Stimulated activated CD4-positive, alpha-beta T cell treated with anti-CD3 and anti-CD28 coated beads, Interleukin-1b, Interleukin-23, amount 100 ng/mL, for 48 hours (primary cell): ENCODE results near the gene EEF2K.
"Not testable (repeated sequence)": the region's sequence is repeated elsewhere in the genome, so short reads cannot be mapped to it uniquely, and the experiment has no call there.

Source experiments
- DNase-seq: peaks from one replicate; pipeline ENCODE4 v3.0.0-alpha.2; 2020

The EEF2K gene

DNA sequence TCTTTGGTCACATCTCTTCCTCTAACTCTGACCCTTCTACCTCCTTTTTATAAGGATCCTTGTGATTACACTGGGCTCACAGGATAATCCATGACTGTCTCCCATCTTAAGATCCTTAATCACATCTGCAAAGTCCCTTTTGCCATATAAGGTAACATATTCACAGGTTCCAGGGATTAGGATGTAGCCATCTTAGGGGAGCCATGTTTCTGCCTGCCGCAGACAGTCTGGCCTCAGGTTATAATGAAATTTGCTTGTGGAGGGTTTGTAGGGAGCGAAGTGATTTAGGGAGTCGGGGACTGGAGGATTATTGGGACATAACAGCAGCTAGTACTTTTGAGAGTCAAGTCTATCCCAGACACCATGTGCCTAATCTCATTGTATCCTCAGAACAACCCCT is 7.7 kb downstream of the EEF2K start:
- DNase-seq, result no peak

DNA sequence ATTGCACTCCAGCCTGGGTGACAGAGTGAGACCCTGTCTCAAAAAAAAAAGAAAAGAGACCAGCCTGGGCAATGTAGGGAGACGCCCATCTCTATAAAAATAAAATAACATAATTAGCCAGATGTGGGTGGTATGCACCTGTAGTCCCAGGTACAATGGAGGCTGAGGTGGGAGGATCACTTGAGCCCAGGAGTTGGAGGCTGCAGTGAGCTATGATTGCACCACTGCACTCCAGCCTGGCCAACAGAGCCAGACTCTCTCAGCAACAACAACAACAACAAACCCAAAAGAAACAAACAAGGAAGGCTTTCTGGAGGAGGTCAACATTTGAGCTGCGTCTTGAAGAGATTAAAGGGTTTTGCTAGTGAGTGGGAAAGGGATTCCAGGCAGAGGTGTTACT is 8.3 kb downstream of the EEF2K start:
- DNase-seq, result no peak

DNA sequence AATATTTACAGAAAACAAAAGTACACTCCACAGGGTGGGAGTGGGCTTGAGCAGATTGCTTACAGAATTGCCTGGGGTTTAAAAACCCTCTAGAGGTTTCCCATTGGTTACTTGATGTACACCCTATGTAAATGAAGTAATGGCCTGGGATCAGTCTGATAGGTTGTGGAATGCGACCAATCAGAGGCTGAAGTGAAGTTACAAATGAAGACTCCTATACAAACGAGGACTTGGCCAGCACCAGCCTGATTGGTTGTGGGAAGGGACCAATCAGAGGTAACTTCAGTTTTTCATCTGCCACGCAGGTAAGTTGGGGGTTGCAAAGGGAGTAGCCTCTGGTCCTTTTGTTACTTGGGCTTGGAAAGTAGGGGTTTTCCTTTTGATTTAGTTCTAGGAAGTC is 8.8 kb downstream of the EEF2K start:
- DNase-seq, result no peak

DNA sequence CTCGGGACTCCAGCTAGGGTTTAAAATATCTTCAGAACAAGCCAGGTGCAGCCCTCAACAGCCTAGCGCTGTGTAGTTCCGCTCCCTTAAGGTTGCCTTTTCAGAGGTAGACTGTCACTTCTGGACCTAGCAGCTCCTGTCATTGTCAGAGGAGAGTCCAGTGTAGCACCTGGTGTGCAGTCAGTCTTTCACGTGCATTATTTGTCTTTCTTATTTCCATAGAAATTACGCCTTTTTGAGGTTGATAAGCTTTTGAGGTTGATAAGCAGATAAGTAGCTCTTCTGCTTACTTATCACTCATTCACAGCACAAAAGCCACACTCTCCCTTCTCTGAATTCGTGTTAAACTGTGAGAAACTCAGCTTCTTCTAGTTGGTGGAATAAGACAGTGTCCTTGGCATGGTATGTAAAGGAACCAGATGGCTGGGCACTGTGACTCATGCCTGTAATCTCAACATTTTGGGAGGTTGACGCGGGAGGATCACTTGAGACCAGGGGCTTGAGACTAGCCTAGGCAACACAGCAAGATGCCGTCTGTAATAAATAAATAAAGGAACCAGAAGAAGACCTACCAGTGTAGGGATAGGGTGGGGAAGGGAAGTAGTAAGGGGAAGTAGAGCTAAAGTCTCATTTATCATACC is 10.2 kb downstream of the EEF2K start:
- DNase-seq, result no peak

DNA sequence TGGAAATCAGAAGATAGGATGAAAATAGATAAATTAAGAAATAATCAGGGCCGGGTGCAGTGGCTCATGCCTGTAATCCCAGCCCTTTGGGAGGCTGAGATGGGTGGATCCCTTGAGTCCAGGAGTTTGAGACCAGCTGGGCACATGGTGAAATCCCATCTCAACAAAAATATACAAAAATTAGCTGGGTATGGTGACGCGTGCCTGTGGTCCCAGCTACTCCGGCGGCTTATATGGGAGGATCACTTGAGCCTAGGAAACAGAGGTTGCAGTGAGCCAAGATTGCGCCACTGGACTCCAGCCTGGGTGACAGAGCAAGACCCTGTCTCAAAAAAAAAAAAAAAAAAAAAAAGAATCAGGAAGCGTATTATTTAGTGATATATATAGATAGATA is 10.8 kb downstream of the EEF2K start:
- not testable (repeated sequence) for DNase-seq

DNA sequence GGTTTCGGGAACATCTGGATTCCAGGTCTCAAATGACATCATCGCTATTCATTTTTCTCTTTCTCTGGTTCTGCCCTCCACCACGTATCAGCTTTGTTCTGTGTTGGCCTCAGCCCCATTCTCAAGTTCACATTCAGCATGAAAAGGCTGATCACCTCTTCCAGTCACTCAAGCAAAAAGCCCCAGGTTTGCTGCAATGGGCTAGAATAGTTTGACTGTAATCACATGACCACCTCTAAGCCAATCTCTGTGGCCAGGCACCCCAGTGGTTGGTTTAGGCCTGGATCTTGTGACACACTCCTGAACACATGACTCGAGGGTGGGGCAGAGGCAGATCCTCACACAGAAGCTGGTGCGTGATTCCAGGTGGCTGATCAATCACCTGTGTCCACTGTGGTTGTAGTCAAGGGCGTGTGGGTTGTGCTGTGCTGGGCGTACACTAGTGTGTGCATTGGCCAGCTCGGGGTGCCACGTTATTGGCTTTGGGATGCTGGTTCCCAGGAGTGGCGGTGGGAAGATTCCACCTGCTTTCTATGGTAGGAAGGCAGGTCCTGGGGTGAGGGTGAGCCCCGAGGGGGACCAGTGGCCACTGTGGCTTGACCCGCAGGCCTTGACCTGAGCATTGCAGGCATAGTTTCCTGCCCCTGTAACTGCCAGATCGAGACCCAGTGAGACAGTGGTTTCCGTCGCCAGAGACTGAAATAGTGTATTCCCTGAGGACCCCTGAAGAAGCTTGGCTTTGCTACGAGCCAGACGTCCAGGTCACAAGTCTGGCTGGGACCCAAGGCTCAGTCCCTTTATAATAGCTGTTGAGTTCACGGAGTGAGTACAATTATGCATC is 12.0 kb downstream of the EEF2K start:
- DNase-seq, result peak; percentile 60

DNA sequence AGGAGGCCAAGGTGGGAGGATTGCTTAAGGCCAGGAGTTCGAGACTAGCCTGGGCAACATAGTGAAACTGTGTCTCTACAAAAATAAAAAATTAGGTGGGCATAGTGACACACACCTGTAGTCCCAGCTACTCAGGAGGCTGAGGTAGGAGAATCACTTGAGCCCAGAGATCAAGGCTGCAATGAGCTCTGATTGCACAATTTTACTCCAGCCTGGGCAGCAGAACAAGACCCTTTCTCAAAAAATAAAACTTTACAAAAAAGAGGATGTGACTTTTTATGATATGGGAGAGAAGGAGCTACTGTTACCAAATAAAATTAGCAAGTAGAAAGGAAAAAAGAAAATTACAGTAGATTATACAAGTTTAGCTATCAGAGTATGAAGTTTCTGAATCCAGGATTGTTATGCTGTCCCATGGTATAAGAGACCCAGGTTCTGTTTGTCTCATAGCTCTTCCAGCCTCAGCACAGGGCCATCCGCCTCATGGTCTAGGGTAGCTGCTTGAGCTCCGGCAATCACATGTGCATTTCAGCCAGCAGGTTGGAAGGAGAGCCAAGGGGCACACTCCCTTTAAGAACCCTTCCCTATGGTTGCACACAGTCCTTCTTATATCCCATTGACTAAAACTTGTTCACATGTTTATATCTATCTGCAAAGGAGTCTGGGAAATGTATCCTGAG is 13.5 kb downstream of the EEF2K start:
- no peak for DNase-seq

DNA sequence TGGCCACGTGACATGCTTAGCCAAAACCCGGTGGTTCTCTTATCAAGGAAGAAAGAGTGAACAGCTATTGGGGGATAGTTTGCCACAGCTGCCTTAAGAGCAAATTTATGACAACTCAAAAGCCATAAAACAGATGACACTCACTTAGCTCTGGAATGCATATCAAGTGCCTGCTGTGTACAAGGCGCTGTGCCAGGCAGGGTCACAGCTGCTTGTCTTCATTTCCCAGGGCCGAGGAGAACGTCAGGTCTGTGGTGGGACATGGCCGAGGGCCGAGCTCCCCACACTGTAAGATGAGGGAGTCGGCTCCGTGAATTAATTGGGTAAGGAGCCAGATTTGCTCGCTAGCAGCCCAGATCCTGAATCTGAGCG is 14.0 kb downstream of the EEF2K start:
- DNase-seq, result no peak

DNA sequence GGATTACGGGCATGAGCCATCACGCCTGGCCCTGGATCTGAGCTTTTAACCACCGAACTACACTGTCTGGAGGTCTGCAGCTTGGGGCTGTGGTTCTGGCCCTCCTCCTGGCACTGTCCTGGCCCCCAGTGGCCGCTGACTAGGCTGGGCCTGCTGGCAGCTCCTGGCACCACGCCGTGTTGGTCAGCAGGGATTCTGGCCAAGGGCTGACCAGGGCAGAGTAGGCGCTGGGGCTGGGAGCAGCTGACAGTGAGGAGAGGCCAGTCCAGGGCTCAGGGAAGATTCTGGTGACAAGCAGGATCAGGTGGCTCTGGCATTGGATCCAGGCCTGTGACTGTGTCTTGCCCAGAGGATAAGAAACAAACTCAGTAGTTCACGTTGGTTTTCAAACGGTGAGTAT is 14.6 kb downstream of the EEF2K start:
- DNase-seq, result no peak

DNA sequence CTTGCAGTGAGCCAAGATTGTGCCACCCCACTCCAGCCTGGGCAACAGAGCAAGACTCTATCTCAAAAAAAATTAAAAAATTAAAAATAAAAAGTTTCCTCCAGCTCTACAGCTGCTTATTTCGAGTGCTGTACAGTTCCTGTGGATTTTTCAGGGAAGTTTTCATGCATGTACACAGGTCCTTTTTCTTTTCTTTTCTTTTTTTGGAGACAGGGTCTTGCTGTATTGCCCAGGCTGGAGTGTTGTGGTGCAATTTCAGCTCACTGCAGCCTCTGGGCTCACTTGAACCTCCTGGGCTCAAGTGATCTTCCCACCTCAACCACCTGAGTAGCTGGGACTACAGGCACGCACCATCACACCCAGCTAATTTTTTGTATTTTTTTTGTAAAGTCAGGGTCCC is 15.9 kb downstream of the EEF2K start:
- no peak for DNase-seq

DNA sequence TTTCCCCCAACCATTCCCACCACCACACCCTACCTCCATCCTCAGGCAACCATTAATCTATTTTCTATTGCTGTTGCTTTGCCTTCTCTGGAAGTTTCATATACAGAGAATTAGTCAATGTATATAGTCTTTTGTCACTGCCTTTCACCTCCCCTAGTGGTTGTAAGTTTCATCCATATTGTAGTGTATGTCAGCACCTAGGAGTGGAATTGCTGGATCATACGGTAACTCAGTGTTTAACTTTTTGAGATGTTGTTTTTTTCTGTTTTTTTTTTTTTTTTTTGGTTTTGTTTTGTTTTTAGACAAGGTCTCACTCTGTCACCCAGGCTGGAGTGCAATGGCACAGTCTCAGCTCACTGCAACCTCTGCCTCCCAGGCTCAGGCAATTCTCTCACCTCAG is 16.9 kb downstream of the EEF2K start:
- DNase-seq, result no peak

DNA sequence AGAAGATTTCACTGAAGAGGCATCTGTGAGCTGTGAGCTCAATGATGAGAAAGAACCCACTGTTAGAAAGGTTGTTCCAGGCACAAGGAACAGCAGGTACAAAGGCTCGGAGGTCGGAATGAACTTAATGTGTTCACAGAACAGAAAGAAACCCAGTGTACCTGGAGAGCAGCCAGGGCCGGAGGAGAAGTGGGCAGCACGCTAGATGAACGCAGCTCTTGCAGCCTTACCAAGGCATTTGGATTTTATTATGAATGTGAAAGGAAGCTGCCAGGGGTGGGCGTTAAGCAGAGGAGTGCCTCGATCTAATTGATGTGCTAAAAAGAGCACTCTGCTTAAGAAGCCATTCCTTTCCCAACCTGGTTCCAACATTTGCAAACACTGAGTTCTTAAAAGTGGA is 19.0 kb downstream of the EEF2K start:
- DNase-seq, result no peak

DNA sequence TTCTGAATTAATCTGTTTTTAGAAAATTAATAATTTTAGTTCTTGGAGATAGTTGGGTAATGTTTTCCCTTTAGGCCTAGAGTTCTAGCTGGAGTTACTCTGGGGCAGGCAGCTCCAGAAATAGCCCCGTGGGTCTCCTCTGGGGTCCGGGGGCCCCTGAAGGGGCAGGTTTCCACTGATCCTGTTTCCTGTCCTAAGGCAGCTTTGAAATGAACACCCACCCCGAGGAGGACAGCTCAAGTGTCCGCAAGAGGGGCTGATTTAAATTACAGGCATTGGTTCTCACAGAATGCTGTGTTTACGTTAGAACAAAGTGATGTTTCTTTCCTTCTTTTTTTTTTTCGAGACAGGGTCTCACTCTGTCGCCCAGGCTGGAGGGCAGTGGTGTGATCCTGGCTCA is 23.8 kb downstream of the EEF2K start:
- DNase-seq, result no peak

DNA sequence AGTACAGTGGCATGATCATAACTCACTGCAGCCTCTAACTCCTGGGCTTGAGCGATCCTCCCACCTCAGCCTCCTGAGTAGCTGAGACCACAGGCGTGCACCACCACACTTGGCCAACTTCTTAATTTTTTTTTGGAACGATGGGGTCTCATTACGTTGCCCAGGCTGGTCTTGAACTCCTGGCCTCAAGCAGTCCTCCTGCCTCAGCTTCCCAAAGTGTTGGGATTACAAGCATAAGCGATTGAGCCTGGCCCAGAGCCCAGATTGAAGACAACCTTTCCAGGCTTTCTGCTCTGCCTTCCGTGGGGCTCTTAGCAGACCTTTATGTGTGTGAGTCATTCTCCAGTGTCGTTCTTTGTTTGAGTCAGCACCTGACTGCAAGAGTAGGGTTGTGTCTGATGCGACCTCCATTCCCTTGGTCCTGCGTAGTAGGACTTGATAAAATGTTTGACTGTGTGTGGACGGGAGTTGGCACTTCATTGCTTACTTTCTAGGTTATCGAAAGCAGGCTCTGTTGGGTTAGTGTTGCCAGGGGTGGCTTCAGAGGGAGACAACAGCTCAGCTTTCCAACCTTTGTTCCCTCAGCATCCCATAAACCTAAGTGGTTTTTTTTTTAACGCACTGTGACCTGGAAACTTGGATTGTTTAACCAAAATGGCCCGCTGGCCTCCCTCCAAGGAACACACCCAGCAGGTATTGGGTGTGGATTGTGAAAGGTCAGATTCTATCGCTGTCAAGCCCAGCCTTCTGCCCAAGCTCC is 26.4 kb downstream of the EEF2K start:
- DNase-seq, result peak; percentile 49

DNA sequence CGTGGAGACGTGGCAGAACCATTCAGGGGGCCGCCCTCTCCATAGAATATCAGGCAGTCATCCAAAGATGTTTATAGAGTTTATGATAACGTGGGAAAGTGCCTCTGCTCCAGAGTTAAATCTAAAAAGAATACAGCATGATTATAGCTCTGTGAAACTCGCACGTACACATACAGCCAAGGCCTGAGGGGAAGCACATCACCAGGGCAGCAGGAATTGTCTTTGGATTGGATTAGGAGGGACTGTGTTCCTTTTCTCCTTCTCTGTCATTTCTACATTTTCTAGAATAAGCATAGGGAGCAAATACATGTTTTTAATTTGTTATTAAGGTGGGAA is 26.9 kb downstream of the EEF2K start:
- DNase-seq, result no peak

DNA sequence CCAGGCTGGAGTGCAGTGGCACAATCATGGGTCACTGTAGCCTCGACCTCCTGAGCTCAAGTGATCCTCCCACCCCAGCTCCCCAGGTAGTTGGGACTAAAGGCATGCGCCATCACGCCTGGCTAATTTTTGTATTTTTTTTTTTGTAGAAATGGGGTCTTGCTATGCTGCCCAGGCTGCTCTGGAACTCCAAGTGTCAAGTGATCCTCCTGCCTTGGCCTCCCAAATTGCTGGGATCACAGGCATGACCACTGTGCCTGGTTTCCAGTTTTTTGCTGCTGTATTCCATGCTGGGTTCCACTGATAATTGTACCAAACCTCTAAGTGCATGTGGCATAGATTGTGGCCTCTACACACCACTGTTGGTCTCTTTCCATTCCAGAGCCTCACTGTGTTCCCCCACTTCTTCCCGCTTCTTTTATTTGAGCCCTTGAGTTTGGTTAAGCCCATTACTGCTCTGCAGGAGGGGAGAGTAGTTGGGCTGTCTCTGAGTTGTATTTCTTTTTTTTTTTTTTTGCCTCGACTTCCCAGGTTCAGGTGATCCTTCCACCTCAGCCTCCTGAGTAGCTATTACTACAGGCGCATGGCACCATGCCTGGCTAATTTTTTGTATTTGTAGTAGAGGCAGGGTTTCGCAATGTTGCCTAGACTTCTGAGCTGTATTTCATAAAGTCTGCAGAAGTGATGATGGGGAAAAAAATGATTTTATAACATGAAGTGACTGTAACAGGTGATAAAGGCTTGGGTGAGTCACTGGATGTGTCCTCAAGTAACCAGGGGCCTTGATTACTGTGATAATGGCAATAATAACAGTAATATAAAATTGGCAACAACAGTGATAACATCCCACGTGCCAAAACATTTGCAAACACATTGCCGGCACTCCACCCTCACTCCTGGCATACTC is 30.0 kb downstream of the EEF2K start:
- no peak for DNase-seq

DNA sequence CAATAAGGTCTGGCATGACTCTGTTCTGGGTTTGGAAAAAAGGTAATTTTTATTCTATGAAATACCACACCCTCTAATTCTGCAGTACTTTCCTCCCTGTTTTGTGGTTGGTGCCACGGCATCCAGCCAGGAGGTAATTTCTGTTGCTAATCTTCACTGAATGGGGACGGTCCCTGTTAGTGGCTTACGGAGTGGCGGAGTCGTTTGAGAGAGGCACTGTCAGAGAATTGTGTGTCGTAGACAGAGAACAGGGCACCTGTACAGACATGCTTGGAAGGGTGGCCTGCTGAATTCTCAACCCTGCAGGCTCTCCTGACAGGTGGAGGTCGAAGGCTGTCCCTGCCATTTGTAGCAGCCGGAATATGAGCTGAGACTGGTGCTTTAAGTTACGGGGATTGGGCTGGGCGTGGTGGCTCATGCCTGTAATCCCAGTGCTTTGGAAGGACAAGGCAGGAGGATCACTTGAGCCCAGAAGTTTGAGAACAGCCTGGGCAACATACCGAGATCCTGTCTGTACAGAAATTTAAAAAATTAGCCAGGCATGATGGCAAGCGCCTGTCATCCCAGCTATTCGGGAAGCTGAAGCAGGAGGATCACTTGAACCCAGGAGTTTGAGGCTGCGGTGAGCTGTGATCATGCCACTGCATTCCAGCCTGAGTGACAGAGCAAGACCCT is 33.2 kb downstream of the EEF2K start:
- no peak for DNase-seq

DNA sequence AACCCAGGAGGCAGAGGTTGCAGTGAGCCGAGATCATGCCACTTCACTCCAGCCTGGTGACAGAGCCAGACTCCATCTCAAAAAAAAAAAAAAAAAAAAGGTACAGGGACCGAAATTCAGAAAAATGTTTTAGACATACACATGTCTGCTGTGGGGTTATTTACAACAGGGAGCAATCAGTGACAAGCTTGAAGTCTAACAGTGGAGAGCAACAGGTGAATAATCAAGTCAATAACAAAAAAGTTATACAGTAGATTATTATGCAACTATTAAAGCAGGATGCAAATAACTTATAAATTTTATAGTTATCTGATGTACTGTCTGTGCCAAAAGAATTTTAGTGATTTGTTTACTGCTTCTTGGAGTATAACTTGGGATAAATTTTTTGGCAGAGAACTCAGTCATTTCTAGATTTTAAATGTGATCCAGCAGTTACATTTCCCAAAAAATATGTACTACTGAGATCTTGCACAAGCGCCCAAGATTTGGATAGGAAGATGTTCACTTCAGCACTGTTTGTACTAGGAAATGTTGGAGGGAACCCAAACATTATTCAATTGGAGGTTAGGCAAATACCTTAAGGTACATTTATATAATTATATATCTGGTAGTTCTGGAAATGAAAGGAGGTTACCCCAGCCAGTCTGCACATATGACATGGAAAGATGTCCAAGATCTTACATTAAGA is 34.1 kb downstream of the EEF2K start:
- no peak for DNase-seq

DNA sequence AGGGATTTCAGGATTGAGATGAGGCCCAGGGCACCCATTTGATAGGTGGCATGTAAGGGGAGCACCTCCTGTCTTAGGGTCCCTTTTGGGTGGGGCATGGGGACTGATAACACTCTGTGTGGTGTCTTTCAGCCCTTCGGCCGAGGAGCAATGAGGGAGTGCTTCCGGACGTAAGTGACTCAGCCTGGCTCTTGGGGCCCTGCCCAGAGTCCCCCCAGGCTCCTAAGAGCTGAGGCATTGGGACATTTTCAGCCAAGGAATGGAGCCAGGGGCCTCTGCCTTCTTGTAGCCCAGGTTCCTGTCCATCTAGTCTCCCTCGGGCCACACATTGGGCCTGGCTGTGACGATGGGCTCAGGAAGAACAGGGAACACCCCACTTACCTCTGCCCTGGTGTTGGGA is 44.4 kb downstream of the EEF2K start:
- DNase-seq, result no peak

DNA sequence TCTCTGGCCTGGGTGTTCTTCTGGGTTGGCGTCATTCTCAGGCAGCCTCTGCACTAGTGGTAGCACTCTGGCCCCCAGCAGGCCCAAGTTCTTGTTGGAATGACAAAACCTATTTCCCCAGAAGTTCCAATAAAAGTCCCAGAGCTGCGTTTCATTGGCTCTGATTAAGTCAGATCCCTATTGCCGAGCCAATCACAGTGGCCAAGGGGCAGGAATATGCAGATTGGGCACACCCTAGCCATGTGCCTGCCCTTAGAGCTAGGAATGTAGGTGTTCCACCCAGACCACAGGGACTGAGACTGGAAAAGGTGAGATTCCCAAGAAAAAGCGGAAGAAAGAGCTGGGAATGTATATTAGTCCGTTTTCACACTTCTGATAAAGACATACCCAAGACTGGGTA is 46.2 kb downstream of the EEF2K start:
- DNase-seq, result no peak

DNA sequence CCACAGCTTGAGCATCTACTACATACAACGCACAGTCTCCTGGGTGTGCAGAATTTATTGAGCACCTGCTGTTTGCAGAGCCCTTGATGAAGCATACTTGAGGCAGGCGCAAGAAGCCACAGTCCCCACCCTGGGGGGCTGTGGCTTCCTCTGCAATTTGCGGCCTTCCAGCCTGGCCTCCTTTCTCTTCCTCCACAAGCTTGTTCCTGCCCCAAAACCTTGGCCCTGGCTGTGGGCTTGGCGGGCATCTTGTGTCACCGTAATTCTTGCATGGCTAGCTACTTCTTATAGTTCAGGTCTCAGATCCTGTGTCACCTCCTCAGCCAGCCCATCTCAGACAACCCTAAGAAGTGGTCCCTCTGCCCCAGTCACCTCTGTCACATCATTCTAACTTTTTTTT is 47.2 kb downstream of the EEF2K start:
- no peak for DNase-seq
